Suppressor macrophage treated with lipopolysaccharide for 1 hour (primary cell): ENCODE results near the gene PPP1R37.

Experiments
- DNase-seq, 3 donors: peaks; one replicate each; pipeline ENCODE4 v3.0.0-alpha.2; 2020 to 2022

Gene PPP1R37, protein sequence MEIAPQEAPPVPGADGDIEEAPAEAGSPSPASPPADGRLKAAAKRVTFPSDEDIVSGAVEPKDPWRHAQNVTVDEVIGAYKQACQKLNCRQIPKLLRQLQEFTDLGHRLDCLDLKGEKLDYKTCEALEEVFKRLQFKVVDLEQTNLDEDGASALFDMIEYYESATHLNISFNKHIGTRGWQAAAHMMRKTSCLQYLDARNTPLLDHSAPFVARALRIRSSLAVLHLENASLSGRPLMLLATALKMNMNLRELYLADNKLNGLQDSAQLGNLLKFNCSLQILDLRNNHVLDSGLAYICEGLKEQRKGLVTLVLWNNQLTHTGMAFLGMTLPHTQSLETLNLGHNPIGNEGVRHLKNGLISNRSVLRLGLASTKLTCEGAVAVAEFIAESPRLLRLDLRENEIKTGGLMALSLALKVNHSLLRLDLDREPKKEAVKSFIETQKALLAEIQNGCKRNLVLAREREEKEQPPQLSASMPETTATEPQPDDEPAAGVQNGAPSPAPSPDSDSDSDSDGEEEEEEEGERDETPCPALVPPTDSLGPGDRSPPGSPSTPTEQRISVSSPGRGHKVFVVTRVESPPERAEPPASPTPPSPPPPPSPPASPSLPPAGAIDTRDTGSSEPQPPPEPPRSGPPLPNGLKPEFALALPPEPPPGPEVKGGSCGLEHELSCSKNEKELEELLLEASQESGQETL

DNA sequence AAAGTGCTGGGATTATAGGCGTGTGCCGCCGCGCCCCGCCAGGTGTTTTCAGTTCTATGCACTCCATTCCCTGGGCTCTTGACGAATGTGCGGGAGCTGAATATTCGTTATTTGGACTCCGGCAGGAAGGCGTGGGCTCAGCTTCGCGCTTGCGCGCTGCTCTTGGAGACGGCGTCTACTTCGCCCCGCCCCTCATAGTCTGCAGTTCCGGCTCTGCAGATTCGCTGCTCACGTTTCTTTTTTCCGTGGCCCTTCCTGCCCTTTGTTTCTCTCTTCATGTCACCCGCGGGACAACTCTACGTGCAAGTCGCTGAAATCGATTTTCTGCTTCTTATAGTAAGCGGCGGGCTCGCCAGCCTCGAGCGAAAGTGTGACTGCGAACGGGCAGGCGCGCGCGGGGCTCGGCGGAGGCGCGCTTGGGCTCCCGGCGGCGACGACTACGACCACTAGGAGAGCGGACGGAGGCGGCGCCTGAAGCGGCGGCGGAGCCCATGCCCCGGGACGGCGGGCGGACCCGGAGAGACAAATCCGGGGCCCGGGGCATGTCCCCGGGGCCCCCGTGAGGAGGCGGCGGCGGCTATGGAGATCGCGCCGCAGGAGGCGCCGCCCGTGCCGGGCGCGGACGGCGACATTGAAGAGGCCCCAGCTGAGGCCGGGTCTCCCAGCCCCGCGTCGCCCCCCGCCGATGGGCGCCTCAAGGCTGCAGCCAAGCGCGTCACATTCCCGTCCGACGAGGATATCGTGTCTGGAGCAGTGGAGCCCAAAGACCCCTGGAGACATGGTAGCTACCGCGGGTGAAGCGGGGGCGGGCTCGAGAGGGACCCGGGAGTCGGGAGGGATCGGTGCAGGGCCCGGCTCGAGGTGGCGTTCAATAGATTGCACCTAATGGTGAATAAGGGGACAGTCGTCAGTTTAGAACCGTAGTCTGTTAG lies at the start of gene PPP1R37:
TSS of gene PPP1R37 (plus strand) at position 433 of the 932 bp plus-strand sequence. CDS start at position 580, 147 bp downstream.
- peak; percentile 97 to 99 (median 98) for DNase-seq

DNA sequence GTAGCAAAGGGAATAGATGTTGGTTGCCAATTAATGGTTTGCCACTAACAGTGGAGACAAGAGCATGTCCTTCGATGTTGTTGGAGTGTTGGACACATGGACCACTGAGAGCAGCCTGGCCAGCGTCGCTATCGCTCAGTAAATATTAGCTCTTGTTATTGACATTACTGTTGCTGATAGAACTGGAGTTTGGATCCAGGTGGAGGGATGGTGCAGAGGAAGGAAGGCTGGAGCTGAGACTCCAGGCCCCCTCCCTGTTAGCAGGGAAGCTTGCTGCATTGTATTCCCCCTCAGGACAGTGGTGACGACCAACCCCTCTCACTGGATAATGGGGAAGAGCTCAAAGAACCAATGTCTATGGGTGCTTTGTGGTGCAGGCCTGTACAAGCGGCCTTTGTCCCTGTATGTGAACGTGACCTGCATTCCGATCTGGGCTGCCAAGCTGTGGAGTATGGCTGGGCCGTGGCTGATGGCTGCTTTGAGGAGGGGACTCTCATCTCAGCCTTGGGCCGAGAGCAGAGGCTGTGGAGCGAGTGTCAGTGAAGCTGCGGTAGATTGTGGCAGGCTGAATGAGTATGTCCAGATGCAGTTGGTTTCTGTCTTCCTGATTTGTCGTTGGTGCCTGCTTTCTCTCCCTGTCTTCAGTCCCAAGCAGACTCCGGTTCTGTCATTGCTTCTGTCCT lies 47.2 kb upstream of the PPP1R37 start:
- no peak for DNase-seq

DNA sequence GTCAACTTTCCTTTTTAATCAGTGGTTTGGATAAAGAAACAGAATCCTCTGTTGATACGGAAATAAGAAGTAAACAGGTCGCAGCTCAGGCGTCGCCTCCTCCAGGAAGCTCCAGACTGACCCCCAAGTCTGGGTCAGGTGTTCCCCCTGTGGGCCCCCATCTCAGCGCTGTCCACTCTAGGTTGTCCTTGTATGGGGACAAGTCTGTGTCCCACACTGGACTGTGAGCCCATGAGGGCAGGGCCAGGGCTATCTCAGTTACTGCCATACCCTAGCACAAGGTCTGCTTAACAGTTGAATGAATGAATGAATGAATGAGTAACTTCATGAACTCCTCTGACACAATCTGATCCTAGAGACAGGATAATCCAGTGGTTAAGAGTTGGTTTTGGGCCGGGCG lies 46.6 kb upstream of the PPP1R37 start:
- DNase-seq: no peak

DNA sequence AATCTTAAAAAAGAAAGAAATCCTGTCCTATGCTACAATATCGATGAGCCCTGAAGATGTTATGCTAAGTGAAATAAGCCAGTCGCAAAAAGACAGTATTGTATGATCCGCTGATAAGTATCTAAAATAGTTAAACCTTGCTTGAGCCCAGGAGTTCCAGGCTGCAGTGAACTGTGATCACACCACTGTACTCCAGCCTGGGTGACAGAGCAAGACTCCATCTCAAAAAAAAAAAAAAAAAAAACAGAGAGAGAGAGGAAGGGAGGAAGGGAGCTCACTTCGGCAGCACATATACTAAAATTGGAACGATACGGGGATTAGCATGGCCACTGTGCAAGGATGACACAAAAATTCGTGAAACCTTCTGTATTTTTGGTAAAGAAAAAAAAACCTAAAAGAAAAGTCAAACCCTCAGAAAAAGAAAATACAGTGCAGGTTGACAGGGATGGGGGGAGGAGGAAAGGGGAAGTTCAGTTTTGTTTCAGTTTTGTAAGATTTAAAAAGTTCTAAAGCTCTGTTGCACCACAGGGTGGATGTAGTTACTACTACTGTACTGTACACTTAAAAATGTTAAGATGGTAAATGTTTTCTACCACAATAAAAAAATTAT lies 45.7 kb upstream of the PPP1R37 start:
- DNase-seq: peak; percentile 48 to 64 (median 64)

DNA sequence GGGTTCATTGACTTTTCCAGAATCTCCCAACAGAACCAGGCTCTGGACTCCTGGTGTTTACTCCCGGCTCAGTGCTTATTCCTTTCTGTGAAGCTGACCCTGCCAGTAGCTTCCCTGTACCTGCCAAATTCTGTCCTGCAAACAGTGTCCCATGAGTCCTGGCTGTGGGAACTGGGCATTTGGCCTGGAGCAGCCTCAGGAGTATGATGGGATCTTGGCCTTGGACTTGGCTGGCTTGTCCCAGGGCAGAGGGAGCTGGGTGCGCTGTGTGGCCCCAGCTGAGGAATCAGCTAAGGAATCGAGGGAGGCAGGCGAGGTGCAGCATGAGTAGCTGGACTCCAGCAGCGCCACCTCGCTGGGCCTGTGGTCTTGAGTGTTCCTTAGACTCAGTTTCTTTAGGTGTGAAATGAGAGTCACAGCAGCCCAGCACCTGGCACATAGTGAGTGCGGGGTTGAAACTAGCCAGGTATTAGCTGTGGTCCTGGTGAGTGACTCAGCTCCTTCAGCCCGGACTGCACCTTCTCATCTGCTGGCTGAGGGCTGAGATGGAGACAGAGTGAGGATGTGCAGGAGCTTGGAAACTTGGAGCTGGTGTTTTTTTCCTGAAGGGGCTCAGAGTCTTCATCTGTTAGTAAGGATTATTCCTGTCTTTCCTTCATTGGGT lies 43.8 kb upstream of the PPP1R37 start:
- DNase-seq: no peak

DNA sequence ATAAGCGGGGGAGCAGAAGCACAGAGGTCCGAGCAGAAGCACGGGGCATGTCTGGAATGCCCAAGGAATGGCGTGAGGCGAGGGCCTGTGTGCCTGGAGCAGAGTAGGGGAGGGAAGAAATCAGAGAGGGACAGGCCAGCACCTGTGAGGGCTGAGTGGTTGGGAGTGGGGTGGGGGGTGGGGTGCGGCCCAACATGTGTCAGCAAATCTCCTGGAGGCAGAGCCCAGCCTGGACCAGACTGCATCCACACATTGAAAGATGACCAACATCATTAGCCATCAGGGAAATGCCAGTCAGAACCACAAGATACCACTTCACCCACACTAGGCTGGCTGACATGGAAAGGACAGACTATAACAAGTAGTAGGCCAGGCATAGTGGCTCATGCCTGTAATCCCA lies 42.9 kb upstream of the PPP1R37 start:
- no peak for DNase-seq

DNA sequence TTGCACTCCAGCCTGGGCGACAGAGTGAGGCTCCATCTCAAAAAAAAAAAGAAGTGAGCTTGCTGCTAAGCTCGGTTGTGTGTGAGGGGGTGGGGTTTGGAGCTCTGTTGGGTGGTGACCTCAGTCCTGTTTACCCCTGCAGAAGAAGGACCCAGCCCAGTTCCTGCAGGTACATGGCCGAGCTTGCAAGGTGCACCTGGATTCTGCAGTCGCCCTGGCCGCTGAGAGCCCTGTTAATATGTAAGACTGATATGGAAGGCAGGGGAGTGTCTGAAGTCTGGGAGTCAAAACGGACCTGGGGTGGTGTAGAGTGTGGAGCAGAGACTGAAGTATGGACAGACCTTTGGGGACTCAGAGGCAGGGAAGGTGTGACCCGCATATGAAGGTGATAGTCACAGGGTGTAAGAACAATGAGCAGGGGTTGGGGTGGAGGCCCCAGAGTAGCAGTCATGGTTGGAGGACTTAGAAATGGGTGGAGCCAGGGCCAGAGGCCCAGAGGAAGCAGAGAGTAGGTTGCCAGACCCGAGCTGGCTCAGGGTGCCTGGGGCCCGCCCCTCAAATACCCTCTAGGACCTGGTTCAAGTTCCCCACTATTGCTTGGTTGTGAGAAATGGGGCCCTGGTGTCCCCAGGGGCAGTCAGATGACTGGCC lies 40.9 kb upstream of the PPP1R37 start:
- DNase-seq: no peak

DNA sequence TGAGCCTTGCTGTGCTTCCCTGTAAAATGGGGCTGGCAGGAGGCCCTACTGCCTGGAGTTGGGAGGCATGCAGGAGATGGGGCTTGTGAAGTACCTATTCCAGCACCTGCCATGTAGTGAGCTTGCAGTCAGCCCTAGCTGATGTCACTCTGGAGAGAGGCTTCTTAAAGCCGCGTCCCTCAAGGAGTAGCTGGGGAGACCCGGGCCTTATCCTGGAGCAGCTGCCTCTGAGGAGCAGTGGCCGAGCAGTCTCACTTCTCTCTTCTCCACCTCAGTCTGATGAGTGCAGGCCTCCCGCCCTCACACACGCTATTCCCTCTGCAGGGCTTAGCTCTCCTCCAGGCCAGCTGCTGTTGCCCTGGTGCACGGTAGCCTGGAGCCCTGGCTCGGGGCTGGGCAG lies 36.1 kb upstream of the PPP1R37 start:
- no peak for DNase-seq

DNA sequence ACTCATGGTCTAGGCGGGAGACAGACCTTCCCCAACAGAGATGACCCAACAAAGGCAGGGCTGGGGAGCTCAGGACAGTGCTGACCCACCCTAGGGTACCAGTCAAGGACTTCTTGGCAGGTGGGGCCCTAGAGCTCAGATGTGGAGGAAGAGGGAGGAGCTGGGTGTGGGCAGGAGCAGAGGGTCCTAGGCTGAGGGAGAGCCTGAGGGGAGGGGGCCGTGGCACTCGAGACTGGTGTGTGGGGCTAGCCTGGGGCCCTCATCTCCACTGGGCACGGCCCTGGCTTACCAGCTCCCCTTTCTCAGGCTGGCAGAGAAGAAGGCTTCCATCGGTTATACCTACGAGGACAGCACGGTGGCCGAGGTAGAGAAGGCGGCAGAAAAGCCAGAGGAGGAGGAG lies 35.5 kb upstream of the PPP1R37 start:
- DNase-seq: no peak

DNA sequence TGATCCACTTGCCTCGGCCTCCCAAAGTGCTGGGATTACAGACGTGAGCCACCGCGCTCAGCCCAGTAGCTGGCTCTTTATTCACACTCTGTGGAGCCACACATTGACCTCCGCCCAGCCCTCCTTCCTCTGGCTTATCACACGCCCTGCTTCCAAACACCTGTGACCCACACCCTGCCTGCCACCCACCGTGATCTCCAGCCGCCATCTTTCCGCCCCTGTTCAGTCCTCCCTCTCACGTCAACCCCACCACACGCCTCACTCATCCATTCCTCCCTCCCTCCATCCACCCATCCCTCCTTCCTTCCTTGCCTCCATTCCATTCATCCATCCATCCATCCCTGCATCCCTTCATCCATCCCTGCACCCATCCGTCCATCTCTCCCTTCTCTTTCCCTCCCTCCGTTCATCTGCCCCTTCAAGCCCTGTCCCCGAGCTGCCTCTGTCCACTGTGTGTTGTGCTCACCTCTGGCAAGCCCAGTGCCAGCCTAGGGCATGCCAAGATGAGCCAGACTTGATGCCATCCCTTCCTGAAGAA lies 34.3 kb upstream of the PPP1R37 start:
- no peak for DNase-seq

DNA sequence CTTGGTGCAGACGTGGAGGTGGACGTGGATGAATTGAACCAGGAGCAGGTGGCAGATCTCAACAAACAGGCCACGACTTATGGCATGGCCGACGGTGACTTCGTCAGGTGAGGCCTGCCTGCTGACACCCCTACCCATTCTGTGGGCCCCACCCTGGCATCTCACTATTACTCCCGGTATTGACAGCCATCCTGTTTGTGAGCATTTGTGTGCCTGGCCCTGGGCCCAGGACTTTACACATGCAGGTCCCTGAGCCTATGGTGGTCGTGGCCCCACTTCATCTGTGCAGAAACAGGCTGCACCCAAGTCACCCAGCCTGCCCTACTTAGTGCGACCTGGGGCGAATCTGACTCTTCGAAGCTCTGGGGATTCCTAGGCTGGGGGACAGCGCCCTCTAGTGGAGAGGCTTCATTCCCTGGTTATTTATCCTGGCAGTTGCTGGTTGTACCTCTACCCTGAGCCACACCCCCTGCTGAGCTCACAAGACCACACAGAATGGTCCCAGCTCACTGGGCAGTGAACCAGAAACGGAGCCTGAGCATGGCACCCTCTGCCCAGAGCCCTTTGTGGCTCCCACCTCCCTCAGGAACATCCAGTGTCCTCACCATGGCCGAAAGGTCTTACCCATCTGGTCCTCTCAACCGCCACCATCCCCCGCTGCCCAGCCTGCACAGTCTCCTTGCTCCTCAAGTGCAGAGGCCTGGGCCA lies 33.6 kb upstream of the PPP1R37 start:
- peak; percentile 86 to 92 (median 91) for DNase-seq

DNA sequence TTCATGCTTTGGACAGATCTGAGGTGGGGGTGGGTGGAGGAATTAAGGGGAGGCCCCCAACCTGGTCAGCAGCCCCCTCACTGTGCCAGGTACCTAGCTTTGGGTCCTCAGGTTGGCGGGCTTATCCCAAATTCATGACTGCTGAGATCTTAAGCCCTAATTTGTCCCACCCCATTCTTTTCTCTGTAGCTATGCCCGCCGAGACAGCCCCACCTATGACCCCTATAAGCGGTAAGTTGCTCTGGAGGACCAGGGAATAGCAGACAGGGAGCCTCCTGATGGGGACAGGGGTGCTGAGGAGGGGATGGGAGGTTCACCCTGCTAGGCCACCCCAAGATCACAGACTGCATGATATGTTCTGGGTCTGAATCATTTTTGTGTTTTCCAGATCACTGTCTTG lies 31.0 kb upstream of the PPP1R37 start:
- no peak for DNase-seq

DNA sequence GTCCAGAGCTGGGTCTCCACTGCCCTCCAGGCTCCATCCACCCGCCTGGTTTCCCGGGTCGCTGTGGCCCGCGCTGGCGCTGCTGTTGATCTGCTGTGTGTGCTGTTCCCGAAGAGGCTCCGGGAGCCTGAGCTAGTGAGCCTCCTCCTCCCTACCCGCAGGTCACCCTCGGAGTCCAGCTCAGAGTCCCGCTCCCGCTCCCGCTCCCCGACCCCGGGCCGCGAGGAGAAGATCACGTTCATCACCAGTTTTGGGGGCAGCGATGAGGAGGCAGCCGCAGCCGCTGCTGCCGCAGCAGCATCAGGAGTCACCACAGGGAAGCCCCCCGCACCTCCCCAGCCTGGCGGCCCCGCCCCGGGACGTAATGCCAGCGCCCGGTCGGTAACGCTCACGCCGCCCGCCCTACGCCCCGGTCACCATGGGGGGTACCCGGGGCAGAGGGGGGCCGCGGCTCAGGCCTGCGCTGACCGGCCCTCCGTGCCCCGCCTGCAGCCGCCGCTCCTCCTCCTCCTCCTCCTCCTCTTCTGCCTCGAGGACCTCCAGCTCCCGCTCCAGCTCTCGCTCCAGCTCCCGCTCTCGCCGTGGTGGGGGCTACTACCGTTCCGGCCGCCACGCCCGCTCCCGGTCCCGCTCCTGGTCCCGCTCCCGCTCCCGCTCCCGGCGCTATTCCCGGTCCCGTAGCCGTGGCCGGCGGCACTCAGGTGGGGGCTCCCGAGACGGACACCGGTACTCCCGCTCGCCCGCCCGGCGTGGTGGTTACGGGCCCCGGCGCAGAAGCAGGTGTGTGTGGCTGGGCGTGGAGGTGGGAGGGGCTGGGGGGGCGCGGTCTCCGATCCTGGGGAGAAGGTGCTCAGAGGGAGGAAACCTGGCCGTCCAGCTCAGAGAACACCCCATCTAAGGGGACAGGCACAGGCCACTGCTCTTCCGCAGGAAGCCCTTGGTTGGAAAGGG lies 28.9 kb upstream of the PPP1R37 start:
- no peak for DNase-seq

DNA sequence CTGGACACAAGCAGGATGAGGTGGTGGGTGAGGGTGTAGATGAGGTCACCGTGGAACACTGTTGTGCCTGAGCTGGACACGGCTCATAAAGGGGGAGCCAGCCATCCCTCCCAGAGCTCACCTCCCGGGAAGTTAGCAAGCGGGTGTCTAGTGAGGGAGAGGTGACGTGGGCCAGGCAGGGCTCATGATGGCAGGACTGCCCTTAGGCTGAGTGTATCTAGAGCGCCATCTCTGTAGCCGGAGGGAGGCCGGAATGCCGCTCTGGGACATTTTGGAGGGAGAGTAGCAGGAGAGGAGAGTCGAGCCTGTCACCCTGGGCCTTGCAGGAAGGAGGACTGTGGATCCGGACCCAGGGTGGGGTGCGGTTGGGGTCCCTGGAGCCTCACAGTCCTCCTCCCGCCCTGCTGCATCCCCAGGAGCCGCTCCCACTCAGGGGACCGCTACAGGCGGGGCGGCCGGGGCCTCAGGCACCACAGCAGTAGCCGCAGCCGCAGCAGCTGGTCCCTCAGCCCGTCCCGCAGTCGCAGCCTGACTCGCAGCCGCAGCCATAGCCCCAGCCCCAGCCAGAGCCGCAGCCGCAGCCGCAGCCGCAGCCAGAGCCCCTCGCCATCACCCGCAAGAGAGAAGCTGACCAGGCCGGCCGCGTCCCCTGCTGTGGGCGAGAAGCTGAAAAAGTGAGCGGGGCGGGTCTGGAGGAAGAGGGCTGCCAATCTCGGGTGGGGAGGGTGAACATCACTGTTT lies 25.9 kb upstream of the PPP1R37 start:
- no peak for DNase-seq

DNA sequence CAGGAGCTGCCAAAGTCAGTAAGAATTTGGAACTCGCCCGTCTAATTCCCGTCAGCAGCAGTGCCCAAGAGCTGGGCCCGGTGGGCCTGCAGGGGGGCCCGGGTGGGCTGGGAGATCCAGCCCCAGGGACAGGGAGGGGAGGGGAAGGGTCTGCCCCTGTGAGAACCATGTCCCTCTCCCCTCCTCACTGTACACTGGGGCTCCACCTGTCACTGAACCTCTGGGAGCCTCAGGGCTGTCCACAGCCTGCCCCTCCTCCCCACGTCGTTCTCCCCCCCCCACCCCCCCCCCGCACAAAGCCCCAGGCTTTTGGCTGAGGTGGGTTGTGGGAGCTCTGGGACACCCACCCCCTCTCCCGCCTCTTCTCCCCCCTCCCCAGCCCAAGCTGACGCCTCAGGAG lies 24.9 kb upstream of the PPP1R37 start:
- DNase-seq: no peak

DNA sequence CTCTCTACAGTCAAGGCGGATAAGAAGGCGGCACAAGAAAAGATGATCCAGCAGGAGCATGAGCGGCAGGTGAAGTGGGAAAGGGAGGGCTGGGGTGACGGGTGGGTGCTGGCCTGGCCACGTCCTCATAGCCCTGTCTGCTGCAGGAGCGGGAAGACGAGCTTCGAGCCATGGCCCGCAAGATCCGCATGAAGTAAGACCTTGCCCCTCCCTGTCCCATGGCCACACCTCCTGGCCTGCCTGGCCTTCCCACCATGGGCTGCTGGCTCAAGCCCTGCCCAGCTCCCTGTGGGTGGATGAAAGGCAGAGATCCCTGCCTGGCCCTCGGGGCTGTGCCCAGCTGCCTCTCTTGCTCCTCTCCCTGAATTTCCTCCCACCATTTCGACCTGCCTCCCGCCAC lies 23.9 kb upstream of the PPP1R37 start:
- DNase-seq: peak; percentile 46 to 74 (median 50)

DNA sequence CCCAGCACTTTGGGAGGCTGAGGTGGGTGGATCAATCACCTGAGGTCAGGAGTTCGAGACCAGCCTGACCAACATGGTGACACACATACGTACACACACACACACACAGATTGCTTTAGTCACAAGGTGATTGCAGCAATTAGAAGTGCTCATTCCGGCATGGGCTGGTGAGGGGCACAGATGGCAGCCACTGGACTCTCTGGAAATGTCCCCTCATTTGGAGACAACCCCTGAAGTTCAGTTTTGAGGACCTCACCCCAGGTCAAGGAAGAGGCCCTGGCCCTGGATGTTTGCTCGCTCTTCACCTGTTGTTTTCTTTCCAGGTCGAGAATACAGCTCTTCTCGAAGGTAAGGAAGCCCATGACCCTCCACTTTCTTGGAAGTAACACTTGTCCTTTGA lies 22.8 kb upstream of the PPP1R37 start:
- no peak for DNase-seq
